WI38 (cell line): ENCODE measurements around the gene MED25.
A peak's percentile ranks its signal among the peaks of the same experiment; 100 is the strongest.

ENCODE experiments used
- H3K4me3 ChIP-seq: 2 replicates; pipeline ENCODE4 v1.5.1; 2011; ENCODE audit warnings: low read depth, mild to moderate bottlenecking, control low read depth, low read length
- TF ChIP-seq, protein P1 (sequence below): IDR thresholded peaks from 2 replicates; pipeline ENCODE4 v1.5.1; 2012; ENCODE audit warnings: low read depth, mild to moderate bottlenecking, control low read depth, low read length

The MED25 gene

GRCh38 chr19:49818649-49819370 is 721 bp downstream of the MED25 start:
- TF ChIP-seq, protein P1, sequence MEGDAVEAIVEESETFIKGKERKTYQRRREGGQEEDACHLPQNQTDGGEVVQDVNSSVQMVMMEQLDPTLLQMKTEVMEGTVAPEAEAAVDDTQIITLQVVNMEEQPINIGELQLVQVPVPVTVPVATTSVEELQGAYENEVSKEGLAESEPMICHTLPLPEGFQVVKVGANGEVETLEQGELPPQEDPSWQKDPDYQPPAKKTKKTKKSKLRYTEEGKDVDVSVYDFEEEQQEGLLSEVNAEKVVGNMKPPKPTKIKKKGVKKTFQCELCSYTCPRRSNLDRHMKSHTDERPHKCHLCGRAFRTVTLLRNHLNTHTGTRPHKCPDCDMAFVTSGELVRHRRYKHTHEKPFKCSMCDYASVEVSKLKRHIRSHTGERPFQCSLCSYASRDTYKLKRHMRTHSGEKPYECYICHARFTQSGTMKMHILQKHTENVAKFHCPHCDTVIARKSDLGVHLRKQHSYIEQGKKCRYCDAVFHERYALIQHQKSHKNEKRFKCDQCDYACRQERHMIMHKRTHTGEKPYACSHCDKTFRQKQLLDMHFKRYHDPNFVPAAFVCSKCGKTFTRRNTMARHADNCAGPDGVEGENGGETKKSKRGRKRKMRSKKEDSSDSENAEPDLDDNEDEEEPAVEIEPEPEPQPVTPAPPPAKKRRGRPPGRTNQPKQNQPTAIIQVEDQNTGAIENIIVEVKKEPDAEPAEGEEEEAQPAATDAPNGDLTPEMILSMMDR: no peak
- peak overlapping the region; percentile 81 for H3K4me3 ChIP-seq

- H3K4me3 ChIP-seq: peak overlapping the region; percentile 81
Measured at GRCh38 chr19:49819452-49820115, 1.5 kb downstream of the MED25 start.

GRCh38 chr19:49820125-49820524 is 2.0 kb downstream of the MED25 start:
- TF ChIP-seq, protein P1: no peak
- no peak overlapping the region for H3K4me3 ChIP-seq

- TF ChIP-seq, protein P1: no peak
- H3K4me3 ChIP-seq: no peak overlapping the region
Measured at GRCh38 chr19:49823472-49823871, 5.4 kb downstream of the MED25 start.

- H3K4me3 ChIP-seq: no peak overlapping the region
- TF ChIP-seq, protein P1: no peak
Measured at GRCh38 chr19:49824662-49825061, 6.6 kb downstream of the MED25 start.

- TF ChIP-seq, protein P1: no peak
- H3K4me3 ChIP-seq: no peak overlapping the region
Measured at GRCh38 chr19:49827034-49827433, 8.9 kb downstream of the MED25 start.

DNA sequence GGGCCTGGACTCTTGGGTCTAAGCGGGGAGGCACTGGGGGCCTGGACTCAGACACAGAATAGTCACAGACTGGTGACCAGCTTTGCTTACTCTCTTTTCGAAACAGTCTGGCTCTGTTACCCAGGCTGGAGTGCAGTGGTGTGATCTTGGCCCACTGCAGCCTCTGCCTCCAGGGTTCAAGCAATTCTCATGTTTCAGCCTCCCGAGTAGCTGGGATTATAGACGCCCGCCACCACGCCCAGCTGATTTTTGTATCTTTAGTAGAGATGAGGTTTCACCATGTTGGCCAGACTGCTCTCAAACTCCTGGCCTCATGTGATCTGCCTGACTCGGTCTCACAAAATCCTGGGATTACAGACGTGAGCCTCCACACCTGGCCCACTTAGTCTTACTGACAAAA is 11.1 kb downstream of the MED25 start:
- TF ChIP-seq, protein P1: no peak
- no peak overlapping the region for H3K4me3 ChIP-seq

DNA sequence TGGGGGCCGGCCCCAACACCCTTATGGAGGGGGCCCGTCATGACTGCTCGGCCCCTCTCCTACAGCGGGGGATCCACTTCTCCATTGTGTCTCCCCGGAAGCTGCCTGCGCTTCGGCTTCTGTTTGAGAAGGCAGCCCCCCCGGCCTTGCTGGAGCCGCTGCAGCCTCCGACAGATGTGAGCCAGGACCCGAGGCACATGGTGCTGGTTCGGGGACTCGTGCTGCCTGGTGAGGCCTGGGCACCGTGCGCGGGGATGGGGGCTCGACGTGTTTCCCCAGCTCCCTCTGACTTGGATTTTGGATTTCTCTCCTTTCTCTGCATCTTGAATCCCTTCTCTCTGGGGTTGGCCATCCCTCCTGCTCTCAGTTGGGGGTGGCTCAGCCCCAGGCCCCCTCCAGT is 11.6 kb downstream of the MED25 start:
- TF ChIP-seq, protein P1: no peak
- H3K4me3 ChIP-seq: no peak overlapping the region
